Measurements from ENCODE around the gene CTSZ. TPM values are rescaled to one million over a fixed set of nuclear protein-coding genes. Genes with fewer than 3 reads are reported as not detected.
A peak's percentile ranks its signal among the peaks of the same experiment; 100 is the strongest.

The CTSZ gene
- total and polyA plus RNA-seq, 8 donors = 92.2 to 479 (median 109) TPM

DNA sequence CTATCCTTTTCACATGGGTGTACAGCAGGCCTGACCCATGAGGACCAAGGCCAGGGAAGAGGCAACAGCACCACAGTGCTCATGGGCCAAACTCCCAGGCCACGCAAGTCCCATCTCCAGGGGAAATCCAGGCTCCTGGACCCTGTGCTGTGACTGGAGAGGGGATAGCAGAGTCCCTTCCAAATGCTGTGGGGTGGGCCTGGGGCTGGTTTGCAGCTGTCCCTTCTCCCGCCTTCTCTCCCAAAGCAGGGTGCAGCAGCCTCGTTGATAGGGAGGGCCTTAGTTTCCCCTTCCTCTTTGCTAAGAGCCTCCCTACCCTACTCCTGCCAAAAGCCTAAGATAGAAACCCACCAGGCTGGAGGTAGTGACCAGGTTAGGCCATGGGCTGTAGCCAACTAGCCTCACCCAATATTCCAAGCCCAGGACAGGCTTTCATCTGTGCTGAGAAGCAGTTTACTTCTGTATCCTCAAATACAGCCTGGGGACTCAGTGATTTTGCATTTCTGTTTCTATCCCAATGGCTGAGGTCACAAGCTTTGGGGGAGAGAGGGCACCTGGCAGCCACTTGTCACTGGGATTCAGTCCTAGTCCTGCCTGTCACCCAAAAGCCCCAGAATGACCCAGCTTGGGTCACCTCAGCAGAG lies 1.4 kb downstream of the CTSZ start:
- Histone ChIP-seq H3K9me3 (no peaks in the 10 kb centered on the region), H3K4me3 (peak overlapping the region; percentile 53 to 87), H3K4me1 (peaks cover 30 to 77% of the 10 kb centered on the region in 2 donors), H3K27me3 (no peaks in the 10 kb centered on the region), H3K36me3 (peaks cover 0 to 34% of the 10 kb centered on the region in 2 donors), H3K27ac (peak overlapping the region; percentile 84 to 97)
- intact Hi-C loops (cut with DNase I) = no loop called here
- TF ChIP-seq, protein P1, sequence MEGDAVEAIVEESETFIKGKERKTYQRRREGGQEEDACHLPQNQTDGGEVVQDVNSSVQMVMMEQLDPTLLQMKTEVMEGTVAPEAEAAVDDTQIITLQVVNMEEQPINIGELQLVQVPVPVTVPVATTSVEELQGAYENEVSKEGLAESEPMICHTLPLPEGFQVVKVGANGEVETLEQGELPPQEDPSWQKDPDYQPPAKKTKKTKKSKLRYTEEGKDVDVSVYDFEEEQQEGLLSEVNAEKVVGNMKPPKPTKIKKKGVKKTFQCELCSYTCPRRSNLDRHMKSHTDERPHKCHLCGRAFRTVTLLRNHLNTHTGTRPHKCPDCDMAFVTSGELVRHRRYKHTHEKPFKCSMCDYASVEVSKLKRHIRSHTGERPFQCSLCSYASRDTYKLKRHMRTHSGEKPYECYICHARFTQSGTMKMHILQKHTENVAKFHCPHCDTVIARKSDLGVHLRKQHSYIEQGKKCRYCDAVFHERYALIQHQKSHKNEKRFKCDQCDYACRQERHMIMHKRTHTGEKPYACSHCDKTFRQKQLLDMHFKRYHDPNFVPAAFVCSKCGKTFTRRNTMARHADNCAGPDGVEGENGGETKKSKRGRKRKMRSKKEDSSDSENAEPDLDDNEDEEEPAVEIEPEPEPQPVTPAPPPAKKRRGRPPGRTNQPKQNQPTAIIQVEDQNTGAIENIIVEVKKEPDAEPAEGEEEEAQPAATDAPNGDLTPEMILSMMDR (IDR thresholded peaks at IDR 0.05) = no peak
- DNase-seq (no peak), ATAC-seq (no peak)

DNA sequence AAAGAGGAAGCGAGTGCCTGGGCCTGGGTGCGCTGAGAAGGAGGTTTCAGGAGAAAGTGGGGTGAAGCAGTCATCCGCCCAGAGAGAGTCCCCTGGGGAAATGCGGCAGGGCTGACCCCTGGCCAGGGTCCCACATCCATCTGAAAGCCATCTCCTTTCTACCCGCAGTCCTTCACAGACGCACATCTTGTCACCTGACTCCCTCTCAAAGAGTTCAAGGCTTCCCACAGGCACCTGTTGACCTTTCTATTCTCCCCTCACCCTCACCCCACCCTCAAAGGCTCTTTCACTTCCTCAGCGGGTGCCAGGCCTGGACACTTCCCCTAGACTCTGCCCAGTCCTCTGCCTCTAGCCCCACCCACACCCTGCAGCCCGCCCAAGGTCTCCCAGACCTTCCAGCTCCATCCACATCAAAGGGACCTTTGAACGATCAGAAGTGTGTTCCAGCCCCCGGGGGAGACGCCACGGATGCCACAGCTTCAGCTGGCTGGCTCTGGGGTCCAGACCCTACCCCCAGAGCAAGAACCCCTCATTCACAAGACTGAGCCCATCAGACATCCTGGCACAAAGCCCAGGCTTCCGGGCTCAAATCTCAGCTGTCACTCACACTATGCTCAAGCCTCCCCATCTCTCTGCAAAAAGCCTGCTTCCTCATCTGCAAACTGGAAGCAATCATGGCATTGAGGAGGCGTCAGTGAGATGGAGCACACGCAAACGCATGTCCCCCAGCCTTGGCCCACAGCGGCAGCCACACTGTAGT lies 2.1 kb downstream of the CTSZ start:
- TF ChIP-seq, protein P1 (IDR thresholded peaks at IDR 0.05) = no peak
- Histone ChIP-seq H3K4me3 (peak overlapping the region; percentile 53 to 87), H3K9me3 (no peaks in the 10 kb centered on the region), H3K27me3 (no peaks in the 10 kb centered on the region), H3K27ac (peak overlapping the region; percentile 84 to 97), H3K4me1 (peaks cover 23 to 71% of the 10 kb centered on the region in 2 donors), H3K36me3 (peaks cover 0 to 41% of the 10 kb centered on the region in 2 donors)
- ATAC-seq = peak; percentile 78
- peak in 2 of 4 donors; percentile 90 to 92 for DNase-seq
- intact Hi-C loops (cut with DNase I) = no loop called here

DNA sequence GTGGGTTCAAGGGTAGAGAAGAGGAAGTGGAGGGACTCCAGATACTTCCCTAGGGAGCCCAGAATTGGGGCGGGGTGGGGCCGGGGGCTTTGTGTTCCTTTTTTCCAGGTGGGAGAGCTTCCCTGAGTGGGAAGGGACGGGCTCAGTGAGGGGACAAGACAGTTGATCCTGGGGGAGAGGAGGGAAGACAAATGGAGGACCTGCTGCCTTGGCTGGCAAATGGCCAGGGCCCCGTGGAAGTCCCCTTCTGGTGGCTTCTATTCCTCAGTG lies 2.6 kb downstream of the CTSZ start:
- ATAC-seq = no peak
- peak in 1 of 4 donors; percentile 91 for DNase-seq
- H3K9me3 ChIP-seq = no peaks in the 10 kb centered on the region

DNA sequence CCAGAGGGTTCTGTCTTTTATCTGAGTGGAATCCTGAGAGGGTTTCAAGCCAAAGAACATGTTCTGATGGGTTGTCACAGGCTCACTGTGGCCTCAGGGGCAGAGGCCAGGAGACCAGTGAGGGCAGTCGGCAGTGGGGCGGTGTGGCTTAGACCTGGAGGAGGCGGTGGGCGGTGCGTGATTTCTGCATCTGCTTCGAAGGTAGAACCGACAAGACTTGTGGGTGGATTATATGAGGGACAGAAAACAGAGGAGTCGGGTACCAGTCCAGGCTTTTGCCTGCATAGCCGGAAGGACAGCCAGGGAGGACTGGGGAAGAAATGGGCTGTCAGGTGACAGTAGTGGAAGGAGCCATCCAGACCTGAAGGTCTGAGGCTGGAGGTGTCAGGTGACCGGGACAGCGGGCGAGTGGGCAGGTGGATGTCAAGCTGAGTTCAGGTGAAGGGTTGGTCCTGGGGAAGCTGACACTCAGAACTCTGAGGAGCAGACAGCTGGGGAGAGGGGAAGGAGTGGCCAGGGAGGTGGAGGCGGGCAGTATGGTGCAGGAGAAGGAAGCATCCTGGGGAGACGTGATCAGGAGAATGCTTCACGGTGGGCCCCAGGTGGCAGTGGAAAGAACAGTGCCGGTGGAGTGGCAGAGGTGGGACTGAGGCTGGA lies 3.1 kb downstream of the CTSZ start:
- H3K4me1 ChIP-seq = peaks cover 20 to 61% of the 10 kb centered on the region in 2 donors
- no peaks in the 10 kb centered on the region for H3K9me3 ChIP-seq
- peak in 1 of 4 donors; percentile 45 for DNase-seq
- intact Hi-C loops (cut with DNase I) = no loop called here
- peak overlapping the region; percentile 84 to 97 for H3K27ac ChIP-seq
- peak overlapping the region in 1 of 2 donors; percentile 87 for H3K4me3 ChIP-seq
- ATAC-seq = no peak
- TF ChIP-seq, protein P1 (IDR thresholded peaks at IDR 0.05) = no peak
- no peaks in the 10 kb centered on the region for H3K27me3 ChIP-seq
- peaks cover 0 to 51% of the 10 kb centered on the region in 2 donors for H3K36me3 ChIP-seq

More for the DNA sequence above, 2.6 kb downstream of the CTSZ start:
- TF ChIP-seq, protein P1 (IDR thresholded peaks at IDR 0.05) = no peak
- intact Hi-C loops (cut with DNase I) = no loop called here
- H3K27me3 ChIP-seq = no peaks in the 10 kb centered on the region
- H3K4me3 ChIP-seq = peak overlapping the region in 1 of 2 donors; percentile 87
- peaks cover 0 to 46% of the 10 kb centered on the region in 2 donors for H3K36me3 ChIP-seq
- H3K27ac ChIP-seq = peak overlapping the region; percentile 84 to 97
- peaks cover 20 to 65% of the 10 kb centered on the region in 2 donors for H3K4me1 ChIP-seq

DNA sequence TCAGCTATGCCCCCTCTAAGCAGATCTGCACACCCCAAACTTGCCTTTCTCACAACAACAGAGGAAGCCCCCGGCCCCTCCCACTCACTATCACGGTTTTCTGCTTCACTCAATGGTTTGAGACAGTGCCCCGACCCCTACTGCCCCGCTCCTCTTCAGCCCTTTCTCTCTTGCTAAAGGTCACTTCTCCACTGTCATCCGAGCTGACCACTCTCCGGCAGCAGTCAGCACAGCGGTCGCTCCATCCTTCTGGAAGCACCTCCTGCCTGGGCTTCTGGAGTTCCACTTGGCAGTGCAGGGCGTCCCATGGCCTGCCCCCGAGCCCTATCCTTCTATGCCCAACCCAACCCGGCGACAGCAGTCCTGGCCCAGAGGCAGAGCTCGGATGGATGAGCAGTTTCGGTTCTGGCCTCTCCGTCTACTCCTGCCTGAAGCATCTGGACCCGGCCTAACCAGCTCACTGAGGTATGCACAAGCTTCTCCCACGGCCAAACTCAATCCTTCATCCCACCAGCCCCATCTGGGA lies 4.1 kb downstream of the CTSZ start:
- TF ChIP-seq, protein P1 (IDR thresholded peaks at IDR 0.05) = no peak
- DNase-seq = peak in 1 of 4 donors; percentile 15
- no peaks in the 10 kb centered on the region for H3K9me3 ChIP-seq
- no peak overlapping the region for H3K4me3 ChIP-seq
- intact Hi-C loops (cut with DNase I) = no loop called here
- no peaks in the 10 kb centered on the region for H3K27me3 ChIP-seq
- peaks cover 20 to 51% of the 10 kb centered on the region in 2 donors for H3K4me1 ChIP-seq
- no peak overlapping the region for H3K27ac ChIP-seq
- ATAC-seq = no peak
- H3K36me3 ChIP-seq = peaks cover 0 to 61% of the 10 kb centered on the region in 2 donors

Measured in left lung (tissue), 10 donors.